Mesothelial cell of epicardium (in vitro differentiated cells): ENCODE results near the gene DNAJC1. TPM values are rescaled to one million over a fixed set of nuclear protein-coding genes. Genes with fewer than 3 reads are reported as not detected.
"Not testable (repeated sequence)": the region's sequence is repeated elsewhere in the genome, so short reads cannot be mapped to it uniquely, and the experiment has no call there.

ENCODE experiments used
- DNase-seq, 2 experiments: peaks; one replicate each; pipeline ENCODE4 v3.0.0; 2021; ENCODE audit warnings: low spot score in 2 of 2; ENCODE audit not compliant: unreplicated experiment in 2 of 2
- H3K27ac Mint-ChIP-seq: 2 replicates; pipeline ENCODE4 v1.8.0; 2021; ENCODE audit warnings: mixed read lengths
- H3K27me3 Mint-ChIP-seq: 2 replicates; pipeline ENCODE4 v1.8.0; 2021; ENCODE audit warnings: low read depth, mixed read lengths
- H3K36me3 Mint-ChIP-seq: 2 replicates; pipeline ENCODE4 v1.8.0; 2021; ENCODE audit warnings: mixed read lengths
- H3K4me1 Mint-ChIP-seq: 2 replicates; pipeline ENCODE4 v1.8.0; 2021; ENCODE audit warnings: mixed read lengths
- H3K4me3 Mint-ChIP-seq: 2 replicates; pipeline ENCODE4 v1.8.0; 2021; ENCODE audit warnings: mild to moderate bottlenecking, moderate library complexity, mixed read lengths
- H3K9me3 Mint-ChIP-seq: 2 replicates; pipeline ENCODE4 v1.8.0; 2021; ENCODE audit warnings: mixed read lengths
- total RNA-seq: library from RNA; stranded (reverse); gene quantifications from 3 replicates; pipeline ENCODE4 v1.2.1, GENCODE V29; 2021
- TF ChIP-seq, protein P1 (sequence below): fragments of 200-600 bp; sonication (generic); IDR thresholded peaks from one replicate; pipeline ENCODE4 v1.5.0; 2021; ENCODE audit warnings: antibody characterized with exemption; ENCODE audit not compliant: unreplicated experiment

The DNAJC1 gene
- total RNA-seq, 1 donor from 2014 or later = 27.2 TPM

DNA sequence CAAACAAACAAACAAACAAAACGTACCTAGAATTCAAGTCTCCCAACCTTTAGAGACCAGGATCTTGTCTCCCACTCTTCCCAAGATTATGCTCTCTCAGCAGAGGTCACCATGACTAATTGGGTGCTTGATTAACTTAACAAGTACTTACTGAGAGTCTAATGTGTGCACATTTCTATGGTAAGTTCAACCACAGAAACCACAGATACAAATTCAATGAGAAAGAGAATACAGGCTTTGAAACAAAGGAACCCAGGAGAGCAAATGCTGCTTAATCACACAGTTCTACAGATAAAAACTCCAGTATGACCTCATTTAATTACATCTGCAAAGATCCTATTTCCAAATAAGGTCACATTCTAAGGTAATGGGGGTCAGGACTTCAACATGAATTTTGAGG lies 142.8 kb downstream of the DNAJC1 start:
- no peak for DNase-seq
- H3K27ac Mint-ChIP-seq = no peak overlapping the region
- H3K9me3 Mint-ChIP-seq = peaks cover 12% of the 10 kb centered on the region
- H3K4me3 Mint-ChIP-seq = no peak overlapping the region
- no peaks in the 10 kb centered on the region for H3K27me3 Mint-ChIP-seq
- peaks cover 3% of the 10 kb centered on the region for H3K4me1 Mint-ChIP-seq
- peaks cover 20% of the 10 kb centered on the region for H3K36me3 Mint-ChIP-seq
- TF ChIP-seq, protein P1, sequence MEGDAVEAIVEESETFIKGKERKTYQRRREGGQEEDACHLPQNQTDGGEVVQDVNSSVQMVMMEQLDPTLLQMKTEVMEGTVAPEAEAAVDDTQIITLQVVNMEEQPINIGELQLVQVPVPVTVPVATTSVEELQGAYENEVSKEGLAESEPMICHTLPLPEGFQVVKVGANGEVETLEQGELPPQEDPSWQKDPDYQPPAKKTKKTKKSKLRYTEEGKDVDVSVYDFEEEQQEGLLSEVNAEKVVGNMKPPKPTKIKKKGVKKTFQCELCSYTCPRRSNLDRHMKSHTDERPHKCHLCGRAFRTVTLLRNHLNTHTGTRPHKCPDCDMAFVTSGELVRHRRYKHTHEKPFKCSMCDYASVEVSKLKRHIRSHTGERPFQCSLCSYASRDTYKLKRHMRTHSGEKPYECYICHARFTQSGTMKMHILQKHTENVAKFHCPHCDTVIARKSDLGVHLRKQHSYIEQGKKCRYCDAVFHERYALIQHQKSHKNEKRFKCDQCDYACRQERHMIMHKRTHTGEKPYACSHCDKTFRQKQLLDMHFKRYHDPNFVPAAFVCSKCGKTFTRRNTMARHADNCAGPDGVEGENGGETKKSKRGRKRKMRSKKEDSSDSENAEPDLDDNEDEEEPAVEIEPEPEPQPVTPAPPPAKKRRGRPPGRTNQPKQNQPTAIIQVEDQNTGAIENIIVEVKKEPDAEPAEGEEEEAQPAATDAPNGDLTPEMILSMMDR = no peak

GRCh38 chr10:21858455-21858854 lies 145.1 kb downstream of the DNAJC1 start:
- DNase-seq = no peak
- Mint-ChIP-seq H3K27ac (no peak overlapping the region), H3K36me3 (peaks cover 12% of the 10 kb centered on the region), H3K4me1 (peaks cover 3% of the 10 kb centered on the region), H3K9me3 (peaks cover 7% of the 10 kb centered on the region), H3K27me3 (no peaks in the 10 kb centered on the region), H3K4me3 (no peak overlapping the region)
- TF ChIP-seq, protein P1 = no peak

GRCh38 chr10:21849607-21850006 lies 153.9 kb downstream of the DNAJC1 start:
- TF ChIP-seq, protein P1 = no peak
- DNase-seq = no peak
- no peak overlapping the region for H3K27ac Mint-ChIP-seq
- peaks cover 53% of the 10 kb centered on the region for H3K9me3 Mint-ChIP-seq
- H3K4me3 Mint-ChIP-seq = no peak overlapping the region
- no peaks in the 10 kb centered on the region for H3K4me1 Mint-ChIP-seq
- H3K36me3 Mint-ChIP-seq = peaks cover 47% of the 10 kb centered on the region
- H3K27me3 Mint-ChIP-seq = no peaks in the 10 kb centered on the region

GRCh38 chr10:21843645-21844044 lies 159.9 kb downstream of the DNAJC1 start:
- no peaks in the 10 kb centered on the region for H3K27me3 Mint-ChIP-seq
- H3K4me1 Mint-ChIP-seq = no peaks in the 10 kb centered on the region
- no peak overlapping the region for H3K27ac Mint-ChIP-seq
- TF ChIP-seq, protein P1 = no peak
- no peak for DNase-seq
- no peak overlapping the region for H3K4me3 Mint-ChIP-seq
- H3K36me3 Mint-ChIP-seq = peaks cover 44% of the 10 kb centered on the region
- H3K9me3 Mint-ChIP-seq = peaks cover 36% of the 10 kb centered on the region

GRCh38 chr10:21841273-21841672 lies 162.3 kb downstream of the DNAJC1 start:
- H3K27ac Mint-ChIP-seq, H3K4me1 Mint-ChIP-seq, H3K27me3 Mint-ChIP-seq, H3K4me3 Mint-ChIP-seq, DNase-seq: not testable (repeated sequence)
- H3K36me3 Mint-ChIP-seq = peaks cover 40% of the 10 kb centered on the region
- peaks cover 22% of the 10 kb centered on the region for H3K9me3 Mint-ChIP-seq

DNA sequence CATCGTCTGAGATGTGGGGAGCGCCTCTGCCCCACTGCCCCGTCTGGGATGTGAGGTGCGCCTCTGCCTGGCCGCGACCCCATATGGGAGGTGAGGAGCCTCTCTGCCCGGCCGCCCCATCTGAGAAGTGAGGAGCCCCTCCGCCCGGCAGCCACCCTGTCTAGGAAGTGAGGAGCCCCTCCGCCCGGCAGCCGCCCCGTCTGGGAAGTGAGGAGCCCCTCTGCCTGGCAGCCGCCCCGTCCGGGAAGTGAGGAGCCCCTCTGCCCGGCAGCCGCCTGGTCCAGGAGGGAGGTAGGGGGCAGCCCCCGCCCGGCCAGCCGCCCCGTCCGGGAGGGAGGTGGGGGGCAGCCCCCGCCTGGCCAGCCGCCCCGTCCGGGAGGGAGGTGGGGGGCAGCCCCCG lies 166.0 kb downstream of the DNAJC1 start:
- H3K4me3 Mint-ChIP-seq, DNase-seq, H3K4me1 Mint-ChIP-seq, H3K27ac Mint-ChIP-seq, H3K27me3 Mint-ChIP-seq: not testable (repeated sequence)
- Mint-ChIP-seq H3K9me3 (peaks cover 41% of the 10 kb centered on the region), H3K36me3 (peaks cover 62% of the 10 kb centered on the region)

DNA sequence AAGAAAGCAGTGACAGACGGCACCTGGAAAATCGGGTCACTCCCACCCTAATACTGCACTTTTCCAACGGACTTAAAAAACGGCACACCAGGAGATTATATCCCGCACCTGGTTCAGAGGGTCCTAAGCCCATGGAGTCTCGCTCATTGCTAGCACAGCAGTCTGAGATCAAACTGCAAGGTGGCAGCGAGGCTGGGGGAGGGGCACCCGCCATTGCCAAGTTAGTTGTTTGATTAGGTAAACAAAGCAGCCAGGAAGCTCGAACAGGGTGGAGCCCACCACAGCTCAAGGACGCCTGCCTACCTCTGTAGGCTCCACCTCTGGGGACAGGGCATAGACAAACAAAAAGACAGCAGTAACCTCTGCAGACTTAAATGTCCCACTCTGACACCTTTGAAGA lies 169.0 kb downstream of the DNAJC1 start:
- Mint-ChIP-seq H3K36me3 (peaks cover 71% of the 10 kb centered on the region), H3K9me3 (peaks cover 56% of the 10 kb centered on the region)
- not testable (repeated sequence) for DNase-seq, H3K4me1 Mint-ChIP-seq, H3K27ac Mint-ChIP-seq, H3K4me3 Mint-ChIP-seq, H3K27me3 Mint-ChIP-seq
